IPS-11a (cell line): ENCODE results near the gene HIPK2.

Source experiments
- H3K4me3 ChIP-seq: one replicate; pipeline ENCODE4 v1.5.1; 2013; ENCODE audit warnings: low read depth, low read length, control low read depth

HIPK2 gene

DNA sequence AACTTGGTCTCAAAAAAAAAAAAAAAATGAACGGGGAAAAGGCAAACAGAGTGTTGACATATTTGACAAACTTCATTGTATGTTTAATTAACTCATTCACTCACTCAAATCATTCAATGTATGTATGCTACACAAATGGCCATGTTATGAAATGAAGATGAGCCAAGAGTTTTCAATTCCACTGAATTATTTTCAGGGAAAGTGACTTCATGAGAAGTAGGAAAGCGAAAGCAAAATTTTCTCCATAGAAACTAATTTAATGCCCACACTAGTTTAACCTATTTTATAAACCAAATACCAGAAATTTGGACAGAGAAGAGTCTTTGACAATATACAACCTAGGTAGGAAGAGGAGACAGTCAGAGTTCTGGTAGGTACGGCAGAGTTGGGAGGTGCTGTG, 119.5 kb downstream of the HIPK2 start:
- H3K4me3 ChIP-seq, result no peak overlapping the region

DNA sequence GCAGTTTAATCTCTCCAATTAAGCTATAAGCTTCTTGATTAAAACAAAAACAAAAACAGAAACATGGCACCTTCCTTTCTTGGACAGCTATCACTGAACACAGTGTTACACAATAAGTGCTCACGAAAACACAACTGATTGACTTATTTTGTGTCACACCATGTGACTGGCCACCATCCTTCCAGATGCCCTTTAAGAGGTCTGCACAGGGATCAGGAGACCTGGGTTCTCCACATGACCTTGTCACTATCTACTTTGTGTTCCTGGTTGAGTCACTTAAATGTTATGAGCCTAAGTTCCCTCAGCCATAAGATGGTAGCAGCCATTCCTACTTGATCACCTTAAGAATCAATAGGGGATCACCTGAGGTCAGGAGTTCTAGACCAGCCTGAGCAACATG, 120.1 kb downstream of the HIPK2 start:
- H3K4me3 ChIP-seq, result no peak overlapping the region

DNA sequence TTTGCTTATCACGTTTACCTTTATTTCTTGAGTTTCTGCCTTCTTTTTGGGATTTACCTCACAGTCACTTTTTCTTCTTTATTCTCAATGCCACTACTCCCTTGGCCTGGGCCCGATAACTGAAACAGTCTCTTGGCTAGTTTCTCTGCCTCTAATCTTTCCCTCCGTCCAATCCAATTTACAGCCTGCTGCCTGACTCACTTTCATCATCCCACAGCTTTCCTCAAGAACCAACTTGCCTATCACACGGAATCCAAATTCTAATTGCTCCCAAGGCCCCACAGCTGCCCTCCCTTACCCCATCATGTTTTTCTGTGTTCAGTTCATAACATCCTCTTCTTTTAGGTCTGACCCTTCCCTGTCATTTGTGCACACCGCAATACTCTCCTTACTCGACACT, 121.4 kb downstream of the HIPK2 start:
- no peak overlapping the region for H3K4me3 ChIP-seq

DNA sequence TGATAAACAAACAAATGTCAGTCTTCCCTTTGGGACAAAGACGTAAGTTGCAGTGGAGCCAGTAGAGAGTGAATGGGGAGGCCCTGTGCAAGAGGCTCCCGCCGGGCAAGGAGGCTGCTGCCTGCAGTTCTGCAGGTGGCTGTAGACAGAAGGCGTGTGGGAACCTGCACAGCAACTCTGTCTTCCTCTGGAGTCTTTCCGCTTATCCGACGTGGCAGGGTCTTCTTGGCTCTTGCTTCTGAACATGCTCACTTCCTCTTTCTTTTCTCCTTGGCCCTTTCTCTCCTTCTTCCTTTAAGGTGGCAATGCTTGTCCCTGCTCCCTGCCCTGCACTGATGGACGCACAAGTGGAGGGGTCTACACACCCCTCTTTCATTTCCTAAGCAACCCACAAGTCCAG, 122.5 kb downstream of the HIPK2 start:
- no peak overlapping the region for H3K4me3 ChIP-seq

DNA sequence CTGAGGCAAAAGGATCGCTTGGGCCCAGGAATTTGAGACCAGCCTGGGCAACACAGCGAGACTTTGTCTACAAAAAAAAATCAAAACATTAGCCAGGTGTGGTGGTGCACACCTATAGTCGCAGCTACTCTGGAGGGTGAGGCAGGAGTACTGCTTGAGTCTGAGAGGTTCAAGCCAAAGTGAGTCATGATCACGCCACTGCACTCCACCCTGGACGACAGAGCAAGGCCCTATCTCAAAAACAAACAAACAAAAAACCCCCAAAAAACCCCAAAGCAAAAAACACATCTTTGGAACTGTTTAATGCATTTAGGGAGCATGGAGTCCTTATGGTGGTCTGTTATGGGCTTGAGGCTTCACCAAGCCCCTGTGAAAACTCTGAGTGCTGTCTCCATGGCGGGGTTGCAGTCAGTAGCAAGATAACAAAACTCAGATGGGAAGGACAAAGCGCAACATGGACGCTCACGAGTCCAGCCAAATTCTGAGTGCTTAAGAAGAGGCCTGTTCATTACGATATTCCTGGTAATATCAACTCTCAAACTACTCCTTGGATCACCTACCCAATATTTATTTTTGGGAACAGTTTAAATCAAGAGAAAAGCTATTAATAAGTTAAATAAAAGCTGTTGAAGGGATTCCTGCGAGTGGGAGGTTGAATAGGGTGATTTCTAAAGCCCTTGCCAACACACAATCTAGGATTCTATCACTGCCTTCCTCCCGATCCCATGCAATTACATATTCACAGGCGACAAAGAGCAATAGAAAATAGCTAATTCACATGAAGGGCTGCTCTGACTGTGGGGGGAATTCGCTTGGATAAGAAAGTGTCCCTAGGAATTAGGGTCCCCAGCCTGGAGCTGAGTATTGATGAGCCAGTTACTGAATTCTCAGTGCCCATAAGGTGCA, 123.3 kb downstream of the HIPK2 start:
- no peak overlapping the region for H3K4me3 ChIP-seq

DNA sequence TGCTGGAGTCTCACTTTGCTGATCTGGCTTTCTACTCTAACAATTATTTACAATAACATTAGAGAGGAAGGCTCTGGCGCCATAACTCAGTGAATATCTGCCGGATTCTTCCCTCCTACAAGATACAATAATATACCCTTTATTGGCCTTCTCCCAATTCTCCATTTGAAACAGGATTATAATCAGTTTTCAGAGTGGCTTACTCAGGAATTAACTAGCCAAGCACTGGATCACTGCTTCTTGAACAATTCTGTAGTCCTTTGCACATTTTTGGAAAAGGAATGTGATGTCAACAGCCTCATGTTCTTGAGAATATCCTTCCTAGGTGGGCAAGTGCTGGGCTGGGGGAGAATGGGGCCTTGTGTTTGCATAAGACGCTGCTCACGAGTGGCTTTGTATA, 125.9 kb downstream of the HIPK2 start:
- no peak overlapping the region for H3K4me3 ChIP-seq

DNA sequence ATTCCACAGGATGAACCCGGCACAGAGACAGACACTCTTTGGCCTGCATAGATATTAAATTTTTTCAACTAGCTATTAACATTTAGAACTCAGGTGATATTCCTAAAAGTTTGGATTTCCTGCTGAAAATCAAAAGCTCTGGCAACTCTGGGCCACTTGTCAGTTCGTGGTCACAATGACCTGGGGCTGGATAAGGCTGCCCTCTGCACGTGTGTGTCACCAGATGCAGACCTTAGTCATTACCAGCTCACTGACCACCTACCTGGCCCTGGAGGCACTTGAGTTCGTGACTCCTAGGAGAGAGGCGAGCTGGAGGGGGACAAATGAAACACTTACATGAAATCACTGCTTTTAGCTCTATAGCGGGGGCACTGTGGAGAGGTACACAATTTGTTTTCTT, 126.5 kb downstream of the HIPK2 start:
- H3K4me3 ChIP-seq, result no peak overlapping the region

DNA sequence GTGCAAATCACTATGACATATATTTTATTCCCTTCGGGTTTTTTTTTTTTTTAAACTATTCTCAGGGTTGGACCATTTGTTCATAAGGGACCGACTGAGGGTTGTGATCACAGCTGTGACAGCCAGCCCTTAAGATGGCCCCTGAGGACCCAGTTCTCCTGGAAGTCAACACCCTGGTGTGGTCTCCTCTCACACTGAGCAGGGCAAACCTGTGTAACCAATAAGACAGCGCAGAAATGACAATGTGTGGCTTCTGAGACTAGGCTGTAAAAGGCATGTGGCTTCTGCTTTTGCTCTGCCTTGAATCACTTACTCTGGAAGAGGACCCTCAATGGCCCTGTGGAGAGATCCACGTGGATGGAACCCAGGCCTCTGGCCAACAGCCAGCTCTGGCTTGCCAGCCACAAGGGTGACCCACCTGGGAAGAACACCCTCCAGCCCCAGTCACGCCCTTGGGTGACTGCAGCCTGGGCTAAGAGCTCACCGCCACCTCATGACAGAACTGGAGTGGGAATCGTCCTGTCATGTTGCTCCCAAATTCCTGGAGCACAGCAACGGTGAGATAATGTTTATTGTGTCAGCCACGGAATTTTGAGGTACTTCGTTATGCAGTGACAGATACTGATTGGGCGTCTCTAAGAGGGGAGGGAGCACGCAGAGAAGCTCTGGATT, 127.2 kb downstream of the HIPK2 start:
- no peak overlapping the region for H3K4me3 ChIP-seq

DNA sequence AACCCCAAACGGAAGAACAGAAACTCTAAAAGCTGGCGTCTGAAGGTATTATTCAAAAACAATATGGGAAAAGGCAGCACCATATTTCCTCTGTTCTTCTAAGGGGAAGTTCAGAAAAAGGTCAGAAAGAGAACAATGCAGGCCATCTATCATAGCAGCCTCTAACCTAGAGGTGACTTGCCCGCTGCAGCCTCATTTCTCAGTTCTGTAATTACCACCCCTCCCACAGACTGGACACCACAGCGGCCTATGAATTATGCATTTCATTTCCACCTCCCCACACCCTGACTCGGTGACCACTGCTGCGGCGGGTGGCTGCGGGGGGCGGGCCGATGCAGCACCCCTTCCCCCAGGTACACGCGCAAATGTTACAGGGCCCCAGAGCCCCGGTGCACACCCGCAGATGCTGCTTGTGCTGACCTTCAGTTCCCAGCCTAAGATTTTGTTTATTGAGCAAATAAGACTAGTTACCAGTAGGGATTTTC, 128.8 kb downstream of the HIPK2 start:
- no peak overlapping the region for H3K4me3 ChIP-seq

DNA sequence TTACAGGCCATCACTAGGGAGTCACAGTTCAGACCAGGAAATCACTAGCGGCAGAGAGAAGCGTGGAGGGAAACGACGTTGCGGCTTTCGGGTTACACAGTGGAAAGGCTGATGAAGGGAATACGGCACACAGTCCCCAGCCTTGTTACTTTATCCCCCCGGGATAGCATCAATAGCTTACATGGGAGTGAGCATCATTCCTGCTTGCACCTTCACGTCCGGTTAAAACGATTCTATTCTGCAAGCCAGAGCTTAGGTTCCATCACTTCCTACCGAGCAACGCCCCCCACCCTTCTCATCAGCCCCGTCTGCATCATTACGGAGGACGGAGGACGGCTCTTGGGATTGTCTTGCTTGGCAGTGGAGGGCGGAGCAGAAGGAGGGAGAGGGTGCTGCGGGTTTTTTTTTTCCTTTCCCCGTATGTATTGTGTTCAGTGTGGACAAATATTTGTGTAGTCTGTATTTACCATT, 129.4 kb downstream of the HIPK2 start:
- no peak overlapping the region for H3K4me3 ChIP-seq

DNA sequence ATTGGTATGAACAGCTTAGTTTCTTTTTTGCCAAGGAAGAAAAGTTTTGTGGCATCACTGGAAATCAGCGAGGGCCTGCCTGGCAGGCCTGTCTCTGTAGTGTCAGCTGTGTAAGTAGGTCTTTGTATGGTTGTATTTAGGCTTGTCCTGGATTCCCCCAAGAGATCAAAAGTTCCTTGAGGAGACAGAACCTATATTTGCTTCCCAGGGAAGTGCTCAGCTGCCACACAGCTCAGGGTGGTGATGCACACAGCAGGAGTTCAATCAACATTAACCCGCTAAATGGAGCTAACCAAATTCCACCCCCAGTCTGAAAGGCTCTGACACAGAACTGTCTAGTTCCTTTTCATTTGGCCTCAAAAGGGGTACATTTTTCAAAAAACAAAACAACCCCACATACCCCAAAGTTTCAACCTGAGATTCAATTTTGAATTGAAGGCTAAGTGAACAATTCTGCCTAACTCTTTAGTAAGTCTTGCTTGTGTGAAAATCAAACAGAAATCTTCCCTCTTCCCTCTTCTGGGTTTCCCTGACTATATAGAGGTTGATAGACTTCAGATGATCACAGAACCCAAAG, 129.9 kb downstream of the HIPK2 start:
- no peak overlapping the region for H3K4me3 ChIP-seq

DNA sequence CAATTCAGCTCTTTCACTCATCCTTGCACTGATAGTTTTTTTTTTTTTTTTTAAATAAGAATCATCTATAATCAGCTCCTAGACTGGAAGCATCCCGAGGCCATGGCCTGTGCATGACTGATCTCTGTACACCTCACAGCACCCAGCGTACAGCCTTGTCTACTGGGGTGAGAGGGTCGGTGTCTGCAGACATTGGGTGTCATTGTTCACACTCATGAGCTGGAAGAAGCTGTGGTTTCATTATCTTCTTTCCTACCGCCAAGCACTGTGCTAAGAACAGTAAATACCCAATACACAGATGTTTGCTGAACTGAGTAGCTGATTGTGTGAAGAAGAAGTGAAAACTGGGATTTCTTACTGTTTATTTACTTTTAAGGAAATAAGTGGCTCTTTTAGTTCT, 130.7 kb downstream of the HIPK2 start:
- H3K4me3 ChIP-seq, result no peak overlapping the region

DNA sequence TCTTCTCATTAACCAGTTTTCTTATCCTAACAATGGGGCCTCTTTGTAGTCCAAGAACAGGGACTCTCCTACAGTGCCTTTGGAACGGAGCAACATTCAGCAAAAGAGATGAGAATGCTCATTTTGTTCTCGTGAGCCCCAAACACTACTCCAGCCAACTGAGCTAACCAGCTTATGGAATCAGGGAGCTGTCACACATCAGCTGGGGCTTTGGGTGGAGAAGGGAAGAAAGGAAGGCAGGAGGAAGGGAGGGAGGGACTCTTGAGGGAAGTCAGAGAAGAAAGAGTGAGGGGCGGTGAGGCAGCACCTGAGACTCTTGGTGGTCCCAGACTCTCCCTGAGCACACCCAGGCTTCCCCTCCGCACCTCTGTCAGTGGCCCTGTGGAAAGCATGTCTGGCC, 131.2 kb downstream of the HIPK2 start:
- H3K4me3 ChIP-seq, result no peak overlapping the region

DNA sequence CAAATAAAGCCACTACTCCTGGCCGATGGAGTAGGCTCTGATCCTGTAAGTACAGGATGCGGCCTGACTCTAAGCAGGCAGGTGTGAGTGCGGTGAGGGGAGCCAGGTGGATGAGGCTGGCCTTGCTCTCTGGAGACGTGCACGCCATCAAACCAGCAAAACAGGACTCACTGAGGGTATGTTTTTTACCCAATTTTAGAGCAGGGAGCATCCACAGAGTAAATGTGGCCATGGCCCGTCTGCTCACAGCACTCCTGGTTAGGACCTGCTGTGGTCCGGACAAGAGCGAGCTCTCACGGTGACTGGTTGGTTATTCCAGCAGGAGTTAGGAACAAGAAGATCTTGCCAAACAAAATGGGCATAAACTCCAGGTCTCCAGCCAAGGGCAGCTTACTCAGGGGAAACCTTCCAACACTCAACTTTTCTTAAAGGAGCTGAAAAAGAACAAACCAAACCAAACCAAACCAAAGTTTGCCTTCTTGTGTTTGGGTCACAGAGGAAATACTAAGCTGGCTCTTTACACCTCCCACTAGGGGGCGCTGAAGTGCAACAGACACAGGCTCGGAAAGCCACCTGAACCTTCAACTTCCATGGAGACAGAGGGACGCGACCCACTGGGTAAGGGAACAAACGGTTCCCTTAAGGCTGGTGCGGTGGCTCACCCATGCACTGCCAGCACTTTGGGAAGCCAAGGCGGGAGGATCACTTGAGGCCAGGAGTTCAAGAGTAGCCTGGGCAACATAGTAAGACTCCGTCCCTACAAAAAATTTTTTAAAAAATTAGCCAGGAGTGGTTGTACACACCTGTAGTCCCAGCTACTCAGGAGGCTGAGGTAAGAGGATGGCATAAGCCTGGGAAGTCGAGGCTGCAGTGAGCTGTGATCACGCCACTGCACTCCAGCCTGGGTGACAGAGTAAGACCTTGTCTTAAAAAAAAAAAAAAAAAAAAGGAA, 131.9 kb downstream of the HIPK2 start:
- no peak overlapping the region for H3K4me3 ChIP-seq

DNA sequence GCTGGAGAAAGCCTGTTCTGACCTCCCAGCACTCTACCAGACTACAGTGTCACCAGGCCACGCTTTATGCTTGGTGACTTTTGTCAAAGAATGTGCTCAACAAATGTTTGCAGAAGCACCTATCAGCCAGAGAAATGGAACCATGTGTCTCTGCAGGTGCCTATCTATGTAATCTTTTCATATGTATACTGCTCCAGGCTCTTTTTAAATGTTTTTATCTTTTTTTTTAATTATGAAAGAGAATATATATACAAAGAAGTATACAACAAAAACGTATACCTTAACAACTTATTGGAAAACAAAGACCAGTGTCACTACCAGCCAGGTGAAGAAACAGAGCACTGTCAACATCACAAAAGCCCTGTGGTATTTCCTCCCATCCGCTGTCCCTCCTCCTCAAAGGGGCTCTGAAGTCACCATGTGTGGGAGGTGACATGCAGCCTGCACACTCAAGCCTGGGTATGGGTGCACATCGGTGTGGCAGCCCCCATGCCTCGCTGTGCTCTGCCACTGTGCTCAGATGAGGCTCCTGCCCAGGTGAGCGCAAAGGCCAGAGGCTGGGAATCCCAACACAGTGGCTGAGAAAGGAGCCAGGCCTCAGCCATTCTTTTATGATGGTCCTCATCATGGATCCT, 133.7 kb downstream of the HIPK2 start:
- no peak overlapping the region for H3K4me3 ChIP-seq

DNA sequence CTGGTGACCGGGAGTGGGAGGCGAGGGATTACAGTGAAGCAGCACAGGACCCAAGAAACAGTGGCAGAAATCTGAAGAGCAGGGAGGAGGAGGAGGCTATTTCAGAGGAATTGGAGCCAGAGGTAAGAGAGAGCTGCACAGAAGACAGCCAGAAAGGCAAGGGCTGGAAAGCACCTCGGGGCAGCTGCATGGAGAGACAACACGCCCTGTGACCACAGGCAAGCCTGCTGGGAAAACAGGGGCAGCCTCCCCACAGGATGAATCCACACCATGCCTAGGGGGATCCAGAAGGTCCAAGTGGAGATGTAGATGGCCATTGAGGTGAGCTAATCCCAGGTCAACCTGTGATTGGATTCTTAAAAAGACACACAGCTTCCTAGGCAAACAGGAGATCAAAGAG, 135.5 kb downstream of the HIPK2 start:
- H3K4me3 ChIP-seq, result no peak overlapping the region

DNA sequence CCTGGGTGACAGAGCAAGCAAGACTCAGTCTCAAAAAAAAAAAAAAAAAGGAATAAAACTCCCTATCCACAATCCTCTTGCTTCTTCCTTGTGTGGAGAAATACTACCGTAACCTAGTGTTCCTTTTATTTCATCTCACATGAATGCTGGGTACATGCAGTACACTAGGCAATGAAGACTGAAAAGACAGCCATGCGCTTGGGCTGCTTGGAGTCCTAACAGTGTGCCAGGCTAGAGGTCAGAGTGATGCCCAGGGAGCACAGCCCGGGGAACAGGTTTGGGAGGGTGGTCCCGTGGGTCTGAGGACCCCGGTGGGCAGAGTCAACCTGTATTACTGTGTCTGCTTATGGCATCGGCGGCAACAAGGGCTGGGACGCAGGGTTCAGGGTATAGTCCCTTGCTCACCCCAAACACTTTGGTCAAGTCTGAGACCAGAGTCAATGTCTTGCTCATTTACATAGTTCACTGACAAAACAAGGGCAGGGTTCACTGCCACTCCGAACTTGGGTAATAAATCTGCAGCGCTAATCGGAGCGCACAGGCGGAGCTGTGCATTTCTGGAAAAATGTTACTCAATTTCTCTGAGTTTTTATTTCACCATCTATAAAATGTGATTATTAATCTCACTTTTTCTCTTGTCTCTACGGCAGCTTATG, 136.3 kb downstream of the HIPK2 start:
- H3K4me3 ChIP-seq, result no peak overlapping the region

DNA sequence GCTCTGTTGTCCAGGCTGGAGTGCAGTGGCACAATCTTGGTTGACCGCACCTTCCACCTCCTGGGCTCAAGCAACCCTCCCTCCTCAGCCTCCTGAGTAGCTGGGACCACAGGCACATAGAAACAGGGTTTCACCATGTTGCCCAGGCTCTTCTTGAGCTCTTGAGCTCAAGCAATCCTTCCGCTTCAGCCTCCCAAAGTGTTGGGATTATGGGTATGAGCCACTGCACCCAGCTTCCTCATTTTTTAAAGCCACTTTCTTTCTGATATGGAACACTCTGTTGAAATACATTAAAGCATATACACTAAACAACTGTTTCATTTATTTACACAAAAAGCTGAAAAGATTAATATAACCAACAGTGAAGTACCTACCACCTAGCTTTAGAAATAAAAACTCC, 137.1 kb downstream of the HIPK2 start:
- H3K4me3 ChIP-seq, result no peak overlapping the region

DNA sequence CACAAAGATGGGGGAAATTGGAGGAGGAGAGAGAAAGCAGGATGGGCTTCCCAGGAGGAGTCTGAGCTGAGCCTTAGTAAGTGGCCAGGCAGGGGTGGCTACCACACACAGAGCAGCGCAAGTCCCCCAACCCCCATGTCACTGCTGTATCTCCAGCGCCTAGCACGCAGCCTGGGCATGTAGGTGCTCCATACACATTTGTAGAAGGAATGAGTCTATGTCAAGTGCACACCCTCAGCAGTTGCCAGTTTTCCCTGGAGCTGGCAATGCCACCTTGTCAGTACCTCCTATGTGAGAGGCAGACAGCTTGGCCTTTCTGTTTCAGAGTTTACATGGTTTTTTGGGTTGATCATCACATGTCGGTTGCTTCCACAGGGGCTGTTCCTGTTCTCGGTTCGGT, 138.2 kb downstream of the HIPK2 start:
- H3K4me3 ChIP-seq, result no peak overlapping the region
